HG02642 (cell line): ENCODE data around the gene EME2.
A peak's percentile ranks its signal among the peaks of the same experiment; 100 is the strongest.
"Not testable (repeated sequence)": the region's sequence is repeated elsewhere in the genome, so short reads cannot be mapped to it uniquely, and the experiment has no call there.

Source experiments
- ATAC-seq: cut with Tn5 transposase; IDR thresholded peaks from one replicate; pipeline ENCODE4 v1.9.1; 2021; ENCODE audit warnings: mild to moderate bottlenecking; ENCODE audit not compliant: unreplicated experiment, poor library complexity

EME2 gene, protein sequence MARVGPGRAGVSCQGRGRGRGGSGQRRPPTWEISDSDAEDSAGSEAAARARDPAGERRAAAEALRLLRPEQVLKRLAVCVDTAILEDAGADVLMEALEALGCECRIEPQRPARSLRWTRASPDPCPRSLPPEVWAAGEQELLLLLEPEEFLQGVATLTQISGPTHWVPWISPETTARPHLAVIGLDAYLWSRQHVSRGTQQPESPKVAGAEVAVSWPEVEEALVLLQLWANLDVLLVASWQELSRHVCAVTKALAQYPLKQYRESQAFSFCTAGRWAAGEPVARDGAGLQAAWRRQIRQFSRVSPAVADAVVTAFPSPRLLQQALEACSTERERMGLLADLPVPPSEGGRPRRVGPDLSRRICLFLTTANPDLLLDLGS

DNA sequence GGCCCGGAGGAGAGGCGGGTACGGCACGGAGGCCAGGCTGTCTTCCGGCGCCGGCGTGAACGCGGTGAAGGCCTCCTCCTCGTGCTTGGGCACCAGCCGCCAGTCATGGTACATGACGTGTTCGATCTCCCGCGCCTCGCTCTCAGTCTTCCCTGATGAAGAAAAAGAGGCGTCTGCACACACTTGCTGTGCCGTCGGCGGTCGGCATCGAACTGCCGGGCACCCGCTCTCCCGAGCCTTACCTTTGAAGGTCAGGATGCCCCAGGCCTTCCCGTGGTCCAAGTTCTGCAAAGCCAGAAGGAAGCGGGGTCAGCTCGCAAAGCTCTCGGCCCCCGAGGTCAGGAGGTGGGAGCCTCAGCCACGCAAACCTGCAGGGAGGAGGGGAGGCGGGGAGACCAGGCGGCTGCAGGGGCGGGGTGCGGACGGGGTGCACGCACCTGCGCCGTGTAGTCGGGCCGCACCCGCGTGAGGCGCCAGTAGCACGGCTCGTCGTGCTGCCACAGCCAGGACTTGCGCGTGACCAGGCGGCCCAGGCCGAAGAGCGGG lies at the start of gene EME2:
Gene EME2, plus strand, starts transcription at position 449 of the 546 bp plus-strand sequence. CDS start 418 bp downstream, outside the sequence.
- ATAC-seq: peak; percentile 9

DNA sequence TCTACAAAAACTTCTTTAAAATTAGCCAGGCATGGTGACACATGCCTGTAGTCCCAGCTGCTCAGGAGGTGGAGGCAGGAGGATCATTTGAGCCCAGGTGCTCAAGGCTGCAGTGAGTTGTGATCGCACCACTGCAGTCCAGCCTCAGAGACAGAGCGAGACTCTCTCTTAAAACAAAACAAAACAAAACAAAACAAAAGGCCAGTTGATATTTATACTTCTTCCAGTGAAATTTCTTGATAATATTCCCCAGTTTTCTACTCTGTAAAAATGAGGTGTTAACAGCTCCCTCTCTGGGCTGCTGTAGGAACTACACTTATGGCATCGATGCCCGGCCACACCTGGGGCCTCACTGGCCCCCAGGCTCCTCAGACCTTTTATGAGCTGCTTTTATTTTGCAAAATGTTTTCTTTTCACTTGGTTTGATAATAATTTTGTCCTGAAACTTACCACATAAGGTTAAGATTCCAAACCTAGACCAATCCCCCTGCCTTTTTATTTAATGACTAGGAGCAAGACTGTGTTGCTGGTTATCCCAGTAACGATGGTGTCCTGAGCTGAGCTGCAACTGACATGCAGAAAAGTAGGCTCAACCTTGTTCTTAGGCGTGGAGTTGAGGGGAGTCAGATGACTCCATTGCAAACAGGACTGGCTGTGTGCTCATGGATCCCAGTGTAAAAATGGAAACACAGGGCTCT lies 49.0 kb upstream of the EME2 start:
- no peak for ATAC-seq

DNA sequence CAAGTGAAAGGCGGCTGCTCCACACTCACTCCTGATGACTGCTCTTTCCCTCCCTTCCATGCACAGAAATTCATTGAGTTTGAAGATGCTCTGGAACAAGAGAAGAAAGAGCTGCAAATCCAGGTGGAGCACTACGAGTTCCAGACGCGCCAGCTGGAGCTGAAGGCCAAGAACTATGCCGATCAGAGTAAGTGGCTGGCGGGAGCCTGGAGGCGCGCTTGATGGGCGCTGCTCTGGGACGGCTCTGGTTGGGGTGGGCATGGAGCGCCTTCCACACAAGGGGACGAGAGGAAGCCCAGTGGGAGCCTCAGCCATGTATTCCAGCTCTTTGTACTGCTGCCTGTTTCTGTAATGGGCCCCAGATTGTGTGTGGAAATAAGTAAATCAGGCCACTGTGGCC lies 48.1 kb upstream of the EME2 start:
- no peak for ATAC-seq

DNA sequence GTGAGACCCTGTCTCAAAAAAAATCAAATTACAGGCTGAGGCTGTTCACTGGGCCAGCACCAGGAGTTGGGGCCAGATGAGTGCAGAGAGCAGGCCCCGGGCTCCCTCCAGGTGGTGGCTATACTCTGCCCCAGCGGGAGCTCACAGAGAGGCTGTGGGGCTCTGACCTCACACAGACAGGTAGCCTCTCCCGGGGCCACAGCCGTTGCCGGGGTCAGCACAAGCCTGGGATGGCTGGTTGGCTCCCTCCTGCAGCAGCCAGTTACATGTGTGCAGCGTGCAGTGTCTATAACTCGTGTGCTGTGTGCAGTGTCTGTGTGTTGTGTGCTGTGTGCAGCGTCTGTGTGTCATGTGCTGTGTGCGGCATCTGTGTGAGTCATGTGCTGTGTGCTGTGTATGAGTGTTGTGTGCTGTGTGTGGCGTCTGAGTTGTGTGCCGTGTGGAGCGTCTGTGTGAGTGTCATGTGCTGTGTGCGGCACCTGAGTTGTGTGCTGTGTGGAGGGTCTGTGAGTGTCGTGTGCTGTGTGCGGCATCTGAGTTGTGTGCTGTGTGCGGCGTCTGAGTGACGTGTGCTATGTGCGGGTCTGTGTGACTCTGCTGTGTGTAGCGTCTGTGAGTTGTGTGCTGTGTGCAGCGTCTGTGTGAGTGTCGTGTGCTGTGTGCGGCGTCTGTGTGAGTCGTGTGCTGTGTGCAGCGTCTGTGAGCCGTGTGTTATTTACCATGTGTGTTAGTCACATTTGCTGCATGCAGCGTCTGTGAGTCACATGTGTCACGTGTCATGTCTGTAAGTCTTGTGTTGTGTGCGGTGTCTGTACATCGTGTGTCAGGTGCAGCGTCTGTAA lies 45.7 kb upstream of the EME2 start:
- ATAC-seq: no peak

DNA sequence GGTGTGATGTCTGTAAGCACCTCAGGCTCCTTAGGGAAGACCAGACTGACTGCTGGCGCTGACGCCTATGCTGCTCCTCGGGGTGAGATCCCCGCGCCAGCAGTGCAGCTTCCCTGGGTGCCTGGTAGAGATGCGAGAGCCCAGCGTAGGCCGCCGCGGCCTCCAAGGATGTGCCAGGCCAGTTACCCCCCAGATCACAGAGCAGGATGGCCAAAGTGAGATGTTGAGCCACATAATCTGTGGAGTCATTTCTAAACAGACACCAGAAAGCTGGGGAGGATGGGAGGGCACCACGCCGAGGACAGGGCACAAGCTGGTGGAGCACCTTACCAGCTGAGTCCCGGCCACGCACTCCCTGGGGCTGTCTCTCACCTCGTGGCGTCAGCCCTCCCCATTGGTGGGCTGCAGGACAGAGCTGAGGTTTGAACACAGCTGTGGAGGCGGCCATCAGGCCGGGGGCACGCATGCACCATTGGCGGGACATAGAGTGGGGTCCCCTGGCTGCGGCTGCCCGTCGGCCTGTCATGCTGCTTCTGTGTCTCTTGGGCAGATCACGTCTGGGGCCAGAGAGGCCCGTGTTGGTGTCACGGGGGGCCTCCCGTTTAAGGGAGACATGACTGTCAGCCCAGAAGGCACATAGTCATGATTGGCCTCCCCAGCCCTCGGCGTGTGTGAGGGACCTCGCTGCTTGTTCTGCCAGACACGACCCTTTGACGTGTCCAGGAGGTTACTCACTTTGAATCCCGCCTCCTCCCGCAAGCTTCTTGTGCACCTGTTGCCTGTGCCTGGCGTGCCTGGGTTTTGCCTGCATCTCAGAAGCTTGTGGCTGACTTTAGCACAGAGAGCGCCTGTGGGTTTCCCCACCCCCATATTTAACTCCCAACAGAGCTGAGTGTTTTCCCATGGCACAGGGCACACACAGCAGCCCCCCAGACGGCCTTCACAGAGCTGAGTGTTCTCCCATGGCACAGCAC lies 44.7 kb upstream of the EME2 start:
- ATAC-seq: no peak

DNA sequence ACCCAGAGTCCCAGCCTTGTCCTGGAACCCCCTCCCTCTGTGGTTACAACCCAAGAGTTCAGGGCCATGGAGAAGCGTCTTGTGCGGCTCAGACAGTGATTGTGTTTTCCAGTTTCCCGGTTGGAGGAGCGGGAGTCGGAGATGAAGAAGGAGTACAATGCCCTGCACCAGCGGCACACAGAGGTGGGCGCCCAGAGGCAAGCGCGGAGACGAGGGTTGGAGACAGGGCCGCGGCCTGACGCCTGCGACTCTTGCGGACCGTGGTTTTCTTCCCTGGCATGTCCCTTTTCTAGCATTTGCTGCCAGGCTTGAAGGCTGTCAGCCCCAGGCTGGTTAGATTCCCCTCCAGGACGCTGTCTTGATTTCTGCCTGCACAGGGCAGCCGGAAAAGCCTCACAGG lies 43.6 kb upstream of the EME2 start:
- ATAC-seq: no peak

DNA sequence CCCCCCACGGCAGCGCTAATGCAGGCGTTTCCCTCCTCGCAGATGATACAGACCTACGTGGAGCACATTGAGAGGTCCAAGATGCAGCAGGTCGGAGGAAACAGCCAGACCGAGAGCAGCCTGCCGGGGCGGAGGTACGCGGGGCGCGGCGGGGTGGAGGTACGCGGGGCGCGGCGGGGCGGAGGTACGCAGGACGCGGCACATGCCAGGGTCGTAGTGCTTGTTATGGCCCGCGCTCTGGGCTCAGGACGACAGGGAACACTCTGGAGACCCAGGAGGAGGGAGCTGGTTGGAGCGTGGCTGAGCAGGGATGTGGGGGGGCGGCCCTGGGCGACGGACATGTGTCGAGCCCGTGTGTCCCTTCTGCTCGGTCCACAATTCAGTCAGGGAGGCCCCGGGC lies 43.2 kb upstream of the EME2 start:
- ATAC-seq: no peak

DNA sequence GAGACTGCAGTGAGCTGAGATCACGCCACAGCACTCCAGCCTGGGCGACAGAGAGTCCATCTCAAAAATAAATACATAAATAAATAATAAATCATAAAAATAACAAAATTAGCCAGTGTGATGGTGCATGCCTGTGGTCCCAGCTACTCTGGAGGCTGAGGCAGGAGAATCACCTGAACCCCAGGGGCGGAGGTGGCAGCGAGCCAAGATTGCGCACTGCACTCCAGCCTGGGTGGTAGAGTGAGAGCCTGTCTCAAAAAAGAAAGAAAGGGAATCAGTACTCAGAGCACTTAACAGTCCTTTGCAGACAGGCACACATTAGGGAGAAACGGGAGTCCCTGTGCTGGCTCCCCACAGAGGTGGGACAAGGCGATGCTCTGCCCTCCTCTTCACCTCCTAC lies 41.5 kb upstream of the EME2 start:
- no peak for ATAC-seq

DNA sequence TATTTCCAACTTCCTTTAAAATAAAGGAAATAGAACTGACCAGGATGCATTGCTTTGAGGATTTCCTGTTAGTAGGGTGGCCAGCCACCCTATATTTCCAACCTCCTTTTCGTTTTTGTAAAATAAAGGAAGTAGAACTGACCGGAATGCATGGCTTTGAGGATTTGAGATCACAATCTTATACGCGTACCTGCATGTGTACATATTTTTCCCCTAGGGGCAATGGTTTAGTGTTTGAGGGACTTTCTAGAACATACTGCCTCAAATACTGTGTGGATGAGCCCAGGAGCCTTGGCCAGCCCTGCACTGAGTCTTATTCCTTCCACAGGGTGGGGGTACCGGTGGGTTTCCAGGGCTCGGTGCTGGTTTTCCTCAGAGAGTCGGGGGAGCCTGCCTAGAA lies 41.0 kb upstream of the EME2 start:
- ATAC-seq: no peak

DNA sequence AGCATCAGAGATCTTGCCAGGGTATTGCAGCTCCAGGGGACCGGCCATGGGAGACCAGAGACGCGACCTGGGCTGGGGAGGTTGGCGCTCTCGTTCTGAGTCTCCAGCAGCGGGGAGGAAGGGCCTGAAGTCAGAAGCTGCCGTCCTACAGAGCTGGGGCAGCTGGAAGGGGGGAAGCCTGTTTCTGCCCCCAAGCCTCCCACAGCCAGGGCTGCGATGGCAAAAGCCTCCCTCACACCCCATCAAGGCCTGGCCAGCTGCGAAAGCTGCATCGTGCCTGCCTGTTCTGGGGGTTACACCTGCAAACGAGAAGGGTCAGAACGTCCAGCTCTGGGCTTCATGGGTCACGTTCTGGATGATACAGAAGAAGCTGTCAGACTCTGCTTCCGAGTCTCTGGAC lies 40.5 kb upstream of the EME2 start:
- no peak for ATAC-seq

DNA sequence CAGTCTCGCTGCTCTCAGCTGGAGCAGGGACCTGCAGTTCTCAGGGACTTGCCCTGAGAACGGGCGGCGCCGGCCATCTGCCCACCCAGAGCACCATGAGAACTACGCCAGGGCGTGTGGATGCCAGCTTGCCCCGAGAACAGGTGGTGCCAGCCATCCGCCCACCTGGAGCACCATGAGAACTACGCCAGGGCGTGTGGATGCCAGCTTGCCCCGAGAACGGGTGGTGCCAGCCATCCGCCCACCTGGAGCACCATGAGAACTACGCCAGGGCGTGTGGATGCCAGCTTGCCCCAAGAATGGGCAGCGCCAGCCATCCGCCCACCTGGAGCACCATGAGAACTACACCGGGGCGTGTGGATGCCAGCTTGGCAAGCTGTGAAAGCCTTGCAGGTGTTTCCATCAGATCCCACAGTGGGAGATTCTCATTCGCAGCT lies 40.0 kb upstream of the EME2 start:
- not testable (repeated sequence) for ATAC-seq

DNA sequence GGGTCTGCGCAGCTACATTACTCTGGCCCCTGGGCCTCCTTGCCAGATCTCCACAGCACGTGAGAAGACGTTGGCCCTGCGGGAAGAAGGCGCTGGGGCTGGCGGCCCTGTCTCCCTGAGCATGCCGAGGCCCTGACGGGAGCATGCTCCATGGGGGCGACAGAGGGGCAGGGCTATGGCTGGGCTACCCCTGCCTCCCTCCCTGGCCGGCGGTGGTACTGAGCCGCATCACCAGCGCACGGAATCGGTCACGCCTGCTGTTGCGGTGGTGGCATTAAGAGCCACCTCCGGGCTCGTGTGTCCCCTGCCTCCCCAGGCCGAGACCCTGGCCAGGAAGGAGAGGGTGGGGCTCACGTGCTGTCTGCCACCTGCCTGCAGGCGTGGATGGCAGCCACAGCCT lies 38.5 kb upstream of the EME2 start:
- no peak for ATAC-seq

DNA sequence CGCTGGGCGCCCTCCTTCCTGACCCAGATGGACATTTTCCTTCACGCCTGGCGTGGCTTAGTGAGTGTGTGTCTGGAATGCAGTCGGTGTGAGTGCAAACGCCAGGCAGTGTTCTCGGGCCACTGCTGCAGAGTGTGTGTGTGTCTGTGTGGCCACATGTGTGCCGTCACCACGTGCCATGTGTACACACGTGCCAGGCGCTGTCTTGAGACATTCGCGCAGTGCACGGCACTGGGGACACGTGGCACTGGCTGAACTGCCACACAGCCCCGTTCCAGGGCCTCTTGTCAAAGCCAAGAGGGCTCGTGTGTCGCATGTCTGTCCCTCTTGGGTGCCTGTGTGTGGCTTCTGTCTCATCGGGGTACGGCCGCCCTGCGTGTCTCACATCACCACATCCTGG lies 37.8 kb upstream of the EME2 start:
- ATAC-seq: no peak

DNA sequence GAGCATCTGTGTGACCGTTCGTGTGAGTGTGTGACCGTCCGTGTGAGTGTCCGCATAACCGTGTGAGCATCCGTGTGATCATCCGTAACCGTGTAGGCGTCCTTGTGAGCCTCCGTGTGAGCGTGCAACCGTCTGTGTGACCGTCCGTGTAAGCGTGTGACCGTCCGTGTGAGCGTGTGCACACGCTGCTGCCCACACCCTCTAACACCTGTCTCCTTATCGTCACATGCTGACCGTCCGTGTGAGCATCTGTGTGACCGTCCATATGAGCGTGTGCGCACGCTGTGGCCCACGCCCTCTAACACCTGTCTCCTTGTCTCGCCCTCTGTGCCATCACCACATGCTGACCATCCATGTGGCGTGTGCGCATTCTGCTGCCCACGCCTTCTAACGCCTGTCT lies 32.4 kb upstream of the EME2 start:
- no peak for ATAC-seq

DNA sequence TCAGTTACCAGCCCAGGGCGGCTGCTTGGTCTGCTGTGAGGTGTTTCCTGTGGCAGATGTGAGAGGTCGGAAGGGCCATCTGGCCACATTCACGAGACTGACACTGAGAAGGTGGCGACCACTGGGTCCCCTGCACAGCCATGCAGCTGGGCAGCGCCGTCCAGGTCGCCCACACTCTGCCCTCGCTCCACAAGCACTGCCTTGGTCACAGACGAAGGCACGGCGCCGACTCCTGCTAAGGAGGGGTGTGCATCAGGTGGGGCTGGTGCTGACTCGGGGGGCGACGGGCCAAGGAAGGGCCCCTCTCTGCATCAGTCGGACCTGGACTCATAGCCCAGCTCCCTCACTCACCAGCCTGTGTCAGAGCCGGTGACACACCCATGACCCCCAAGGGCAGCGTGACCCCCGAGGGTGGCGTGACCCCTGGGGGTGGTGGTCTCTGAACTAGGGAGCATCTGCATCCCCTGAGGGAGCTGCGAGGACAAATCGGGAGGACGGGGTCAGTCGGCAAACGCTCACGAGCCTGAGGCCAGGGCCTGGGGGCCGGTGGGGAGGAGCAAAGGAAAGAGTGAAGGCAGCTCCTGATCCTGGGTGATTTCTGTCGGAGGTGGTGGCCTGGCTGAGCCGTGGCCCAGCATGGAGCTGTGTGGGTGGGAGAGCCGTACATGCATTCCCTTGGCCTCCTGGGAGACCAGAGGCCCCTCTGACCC lies 31.7 kb upstream of the EME2 start:
- no peak for ATAC-seq

DNA sequence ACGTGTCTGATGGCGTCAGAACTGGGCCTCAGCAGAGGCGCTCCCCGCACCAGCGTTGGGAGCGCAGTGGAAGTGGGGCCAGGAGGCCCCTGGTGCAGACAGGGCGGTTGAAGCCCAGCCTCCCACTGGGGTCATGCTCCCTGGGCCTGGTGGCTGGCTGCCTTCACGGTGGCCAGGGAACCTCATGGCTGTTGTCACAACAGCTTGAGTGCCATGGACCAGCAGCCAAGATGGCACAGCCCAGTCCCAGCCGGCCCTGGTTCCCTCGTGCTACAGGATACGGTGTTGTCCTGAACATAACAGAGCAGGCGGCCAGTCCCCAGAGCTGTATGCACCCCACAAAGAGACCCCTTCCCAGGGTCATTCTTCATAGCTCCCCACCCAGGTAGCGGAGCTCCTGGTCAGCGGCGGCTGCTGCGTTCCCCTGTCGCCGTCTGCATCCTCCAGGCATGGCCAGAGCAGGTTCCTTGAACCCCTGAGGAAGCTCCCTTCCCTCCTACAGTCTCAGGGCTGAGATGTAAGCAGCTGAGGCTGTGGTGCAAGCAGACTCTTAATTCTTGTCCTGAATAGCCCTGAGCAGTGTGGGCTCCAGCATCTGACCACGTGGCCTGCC lies 31.0 kb upstream of the EME2 start:
- no peak for ATAC-seq

DNA sequence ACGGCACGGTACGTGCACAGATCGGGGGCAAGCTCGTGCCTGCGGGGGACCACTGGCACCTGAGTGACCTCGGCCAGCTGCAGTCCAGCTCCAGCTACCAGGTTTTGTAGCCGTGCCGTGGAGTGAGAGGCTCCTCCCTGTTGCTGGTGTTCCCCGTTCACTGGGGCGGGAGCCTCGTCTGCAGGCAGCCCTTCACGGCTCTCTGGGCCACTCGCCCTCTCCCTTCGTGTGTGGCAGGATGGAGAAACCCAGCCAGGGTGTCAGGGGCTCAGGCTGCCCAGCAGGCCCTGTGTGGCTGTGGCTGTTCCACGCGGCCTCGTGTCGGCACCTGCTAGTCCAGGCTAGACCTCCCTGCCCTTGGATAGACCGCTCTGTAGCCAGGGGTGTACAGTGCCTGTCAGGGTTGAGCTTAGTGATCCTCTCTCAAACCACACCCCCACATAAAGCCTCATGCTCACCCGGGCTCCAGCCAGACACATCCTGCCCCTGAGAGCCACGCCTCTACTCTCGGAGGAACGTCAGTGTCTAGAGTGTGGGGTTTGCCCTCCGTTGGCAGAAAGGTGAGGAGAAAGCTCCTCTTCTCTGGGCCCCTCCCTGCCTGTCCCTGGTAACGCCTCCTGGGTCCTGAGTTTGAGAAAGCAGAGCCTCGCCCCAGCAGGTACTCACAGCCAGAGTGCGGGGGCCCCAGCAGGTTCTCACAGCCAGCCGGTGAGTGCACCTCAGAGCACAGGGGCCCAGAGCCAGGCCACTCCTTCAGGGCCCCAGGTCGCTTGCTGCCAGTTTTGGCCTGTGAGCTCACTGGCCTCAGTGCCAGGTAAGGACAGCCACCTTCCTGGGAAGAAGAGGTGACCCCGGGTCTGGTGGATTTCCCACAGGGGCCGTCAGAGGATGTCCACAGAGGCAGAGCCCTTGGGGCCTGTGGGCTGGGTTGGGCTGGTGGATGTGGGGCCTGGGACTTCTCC lies 29.0 kb upstream of the EME2 start:
- ATAC-seq: no peak
